ENCODE measurements around the gene PCDHA4.
"Not testable (repeated sequence)": the region's sequence is repeated elsewhere in the genome, so short reads cannot be mapped to it uniquely, and the experiment has no call there.

PCDHA4 gene

DNA sequence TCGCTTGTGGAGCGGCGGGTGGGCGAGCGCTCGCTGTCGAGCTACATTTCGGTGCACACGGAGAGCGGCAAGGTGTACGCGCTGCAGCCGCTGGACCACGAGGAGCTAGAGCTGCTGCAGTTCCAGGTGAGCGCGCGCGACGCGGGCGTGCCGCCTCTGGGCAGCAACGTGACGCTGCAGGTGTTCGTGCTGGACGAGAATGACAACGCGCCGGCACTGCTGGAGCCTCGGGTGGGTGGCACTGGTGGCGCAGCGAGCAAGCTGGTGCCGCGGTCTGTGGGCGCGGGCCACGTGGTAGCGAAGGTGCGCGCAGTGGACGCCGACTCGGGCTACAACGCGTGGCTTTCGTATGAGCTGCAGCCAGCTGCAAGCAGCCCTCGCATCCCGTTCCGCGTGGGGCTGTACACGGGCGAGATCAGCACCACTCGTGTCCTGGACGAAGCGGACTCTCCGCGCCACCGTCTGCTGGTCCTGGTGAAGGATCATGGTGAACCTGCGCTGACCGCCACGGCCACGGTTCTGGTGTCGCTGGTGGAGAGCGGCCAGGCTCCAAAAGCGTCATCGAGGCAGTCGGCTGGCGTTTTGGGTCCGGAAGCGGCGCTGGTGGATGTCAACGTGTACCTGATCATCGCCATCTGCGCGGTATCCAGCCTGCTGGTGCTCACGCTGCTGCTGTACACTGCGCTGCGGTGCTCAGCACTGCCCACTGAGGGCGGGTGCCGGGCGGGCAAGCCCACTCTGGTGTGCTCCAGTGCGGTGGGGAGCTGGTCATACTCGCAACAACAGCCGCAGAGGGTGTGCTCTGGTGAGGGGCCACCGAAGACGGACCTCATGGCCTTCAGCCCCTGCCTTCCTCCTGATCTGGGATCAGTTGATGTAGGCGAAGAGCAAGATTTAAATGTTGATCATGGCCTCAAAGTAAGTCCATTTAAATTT lies 36.2 kb downstream of the PCDHA4 start:
- CTCF ChIA-PET = no interaction called here
- POLR2A ChIA-PET = no interaction called here
- TF ChIP-seq L3MBTL2 (conservative IDR thresholded peaks at IDR 0.05) (no peak), NFRKB (IDR thresholded peaks at IDR 0.05) (no peak), FOXK2 (IDR thresholded peaks at IDR 0.05) (no peak), BHLHE40 (IDR thresholded peaks at IDR 0.05; ENCODE audit: borderline replicate concordance) (no peak), HDGF (IDR thresholded peaks at IDR 0.05; ENCODE audit: borderline replicate concordance) (no peak), FOXA1 (IDR thresholded peaks at IDR 0.05) (no peak), TARDBP (IDR thresholded peaks at IDR 0.05) (no peak), CTBP1 (IDR thresholded peaks at IDR 0.05; ENCODE audit: borderline replicate concordance) (no peak), LEF1 (IDR thresholded peaks at IDR 0.05; ENCODE audit: borderline replicate concordance) (no peak)
- DNase-seq (ENCODE audit: extremely low spot score) = no peak

DNA sequence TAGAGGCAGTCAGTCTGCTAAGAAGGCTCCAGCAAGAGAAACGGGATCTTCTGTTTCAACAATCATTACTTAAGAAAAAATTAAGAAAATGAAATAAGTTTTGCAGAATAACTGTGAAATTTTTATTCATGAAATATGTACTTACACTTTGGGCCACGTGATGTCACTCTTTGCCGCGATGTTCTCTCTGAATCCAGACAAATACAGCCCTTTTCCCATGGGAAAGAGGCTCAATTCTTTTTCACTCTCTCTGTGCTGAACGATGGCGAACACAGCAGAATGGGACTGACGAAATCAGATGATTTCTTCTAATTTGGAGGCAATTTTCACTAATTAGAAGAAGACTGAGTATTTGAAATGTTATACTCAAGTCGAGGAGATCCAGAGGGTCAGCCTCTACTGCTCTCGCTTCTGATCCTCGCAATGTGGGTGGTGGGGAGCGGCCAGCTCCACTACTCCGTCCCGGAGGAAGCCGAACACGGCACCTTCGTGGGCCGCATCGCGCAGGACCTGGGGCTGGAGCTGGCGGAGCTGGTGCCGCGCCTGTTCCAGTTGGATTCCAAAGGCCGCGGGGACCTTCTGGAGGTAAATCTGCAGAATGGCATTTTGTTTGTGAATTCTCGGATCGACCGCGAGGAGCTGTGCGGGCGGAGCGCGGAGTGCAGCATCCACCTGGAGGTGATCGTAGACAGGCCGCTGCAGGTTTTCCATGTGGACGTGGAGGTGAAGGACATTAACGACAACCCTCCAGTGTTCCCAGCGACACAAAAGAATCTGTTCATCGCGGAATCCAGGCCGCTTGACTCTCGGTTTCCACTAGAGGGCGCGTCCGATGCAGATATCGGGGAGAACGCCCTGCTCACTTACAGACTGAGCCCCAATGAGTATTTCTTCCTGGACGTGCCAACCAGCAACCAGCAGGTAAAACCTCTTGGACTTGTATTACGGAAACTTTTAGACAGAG lies 41.6 kb downstream of the PCDHA4 start, which contains the start of gene PCDHA9:
PCDHA9 (plus strand) TSS at position 244 of the 964 bp plus-strand sequence; CDS start at position 358, 114 bp downstream.
- POLR2A ChIA-PET; DNase-seq (ENCODE audit: extremely low spot score); CTCF ChIA-PET: not testable (repeated sequence)

DNA sequence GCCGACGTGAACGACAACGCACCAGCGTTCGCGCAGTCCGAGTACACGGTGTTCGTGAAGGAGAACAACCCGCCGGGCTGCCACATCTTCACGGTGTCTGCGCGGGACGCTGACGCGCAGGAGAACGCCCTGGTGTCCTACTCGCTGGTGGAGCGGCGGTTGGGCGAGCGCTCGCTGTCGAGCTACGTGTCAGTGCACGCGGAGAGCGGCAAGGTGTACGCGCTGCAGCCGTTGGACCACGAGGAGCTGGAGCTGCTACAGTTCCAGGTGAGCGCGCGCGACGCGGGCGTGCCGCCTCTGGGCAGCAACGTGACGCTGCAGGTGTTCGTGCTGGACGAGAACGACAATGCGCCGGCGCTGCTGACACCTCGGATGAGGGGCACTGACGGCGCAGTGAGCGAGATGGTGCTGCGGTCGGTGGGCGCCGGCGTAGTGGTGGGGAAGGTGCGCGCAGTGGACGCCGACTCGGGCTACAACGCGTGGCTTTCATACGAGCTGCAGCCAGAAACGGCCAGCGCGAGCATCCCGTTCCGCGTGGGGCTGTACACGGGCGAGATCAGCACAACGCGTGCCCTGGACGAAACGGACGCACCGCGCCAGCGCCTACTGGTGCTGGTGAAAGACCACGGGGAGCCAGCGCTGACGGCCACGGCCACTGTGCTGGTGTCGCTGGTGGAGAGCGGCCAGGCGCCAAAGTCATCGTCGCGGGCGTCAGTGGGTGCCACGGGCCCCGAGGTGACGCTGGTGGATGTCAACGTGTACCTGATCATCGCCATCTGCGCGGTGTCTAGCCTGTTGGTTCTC lies 43.2 kb downstream of the PCDHA4 start:
- CTCF ChIA-PET = interaction anchor here (0.6 kb wide), 1 partner anchor 188 kb away, joined by 3 read pairs; no protein-coding TSS in a partner anchor
- DNase-seq (ENCODE audit: extremely low spot score); POLR2A ChIA-PET: not testable (repeated sequence)

DNA sequence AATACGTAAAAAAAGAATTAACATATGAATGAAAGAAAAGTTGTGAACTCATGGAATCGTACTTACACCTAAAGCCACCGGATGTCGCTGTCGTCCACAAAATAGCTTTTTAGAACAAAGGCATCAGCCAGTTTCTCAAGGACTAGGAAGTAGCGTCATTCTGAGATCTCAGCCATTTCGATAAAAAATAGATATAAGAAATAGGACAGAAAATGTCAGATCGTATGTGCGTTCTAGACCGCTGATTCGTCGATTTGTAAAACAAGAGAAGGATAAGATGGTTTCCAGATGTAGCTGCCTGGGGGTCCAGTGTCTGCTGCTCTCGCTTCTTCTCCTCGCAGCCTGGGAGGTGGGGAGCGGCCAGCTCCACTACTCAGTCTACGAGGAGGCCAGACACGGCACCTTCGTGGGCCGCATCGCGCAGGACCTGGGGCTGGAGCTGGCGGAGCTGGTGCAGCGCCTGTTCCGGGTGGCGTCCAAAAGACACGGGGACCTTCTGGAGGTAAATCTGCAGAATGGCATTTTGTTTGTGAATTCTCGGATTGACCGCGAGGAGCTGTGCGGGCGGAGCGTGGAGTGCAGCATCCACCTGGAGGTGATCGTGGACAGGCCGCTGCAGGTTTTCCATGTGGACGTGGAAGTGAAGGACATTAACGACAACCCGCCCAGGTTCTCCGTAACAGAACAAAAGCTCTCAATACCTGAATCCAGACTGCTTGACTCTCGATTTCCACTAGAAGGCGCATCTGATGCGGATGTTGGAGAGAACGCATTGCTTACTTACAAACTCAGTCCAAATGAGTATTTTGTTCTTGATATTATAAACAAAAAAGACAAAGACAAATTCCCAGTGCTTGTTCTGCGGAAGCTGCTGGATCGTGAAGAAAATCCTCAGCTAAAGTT lies 49.2 kb downstream of the PCDHA4 start, which contains the start of gene PCDHA10:
PCDHA10 (plus strand) TSS at position 126 of the 903 bp plus-strand sequence; CDS start at position 278, 152 bp downstream.
- TF ChIP-seq, protein P1, sequence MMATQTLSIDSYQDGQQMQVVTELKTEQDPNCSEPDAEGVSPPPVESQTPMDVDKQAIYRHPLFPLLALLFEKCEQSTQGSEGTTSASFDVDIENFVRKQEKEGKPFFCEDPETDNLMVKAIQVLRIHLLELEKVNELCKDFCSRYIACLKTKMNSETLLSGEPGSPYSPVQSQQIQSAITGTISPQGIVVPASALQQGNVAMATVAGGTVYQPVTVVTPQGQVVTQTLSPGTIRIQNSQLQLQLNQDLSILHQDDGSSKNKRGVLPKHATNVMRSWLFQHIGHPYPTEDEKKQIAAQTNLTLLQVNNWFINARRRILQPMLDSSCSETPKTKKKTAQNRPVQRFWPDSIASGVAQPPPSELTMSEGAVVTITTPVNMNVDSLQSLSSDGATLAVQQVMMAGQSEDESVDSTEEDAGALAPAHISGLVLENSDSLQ (IDR thresholded peaks at IDR 0.05) = no peak
- TF ChIP-seq NFRKB (IDR thresholded peaks at IDR 0.05) = no peak
- no peak for TF ChIP-seq SUZ12 (IDR thresholded peaks at IDR 0.05)
- DNase-seq (ENCODE audit: extremely low spot score) = peak; percentile 14
- CTCF ChIA-PET = interaction anchor here (0.7 to 2.2 kb wide), 7 partner anchors 9 to 185 kb away, joined by 3 to 26 read pairs (median 4); partner anchors contain the start of gene PCDHA11

DNA sequence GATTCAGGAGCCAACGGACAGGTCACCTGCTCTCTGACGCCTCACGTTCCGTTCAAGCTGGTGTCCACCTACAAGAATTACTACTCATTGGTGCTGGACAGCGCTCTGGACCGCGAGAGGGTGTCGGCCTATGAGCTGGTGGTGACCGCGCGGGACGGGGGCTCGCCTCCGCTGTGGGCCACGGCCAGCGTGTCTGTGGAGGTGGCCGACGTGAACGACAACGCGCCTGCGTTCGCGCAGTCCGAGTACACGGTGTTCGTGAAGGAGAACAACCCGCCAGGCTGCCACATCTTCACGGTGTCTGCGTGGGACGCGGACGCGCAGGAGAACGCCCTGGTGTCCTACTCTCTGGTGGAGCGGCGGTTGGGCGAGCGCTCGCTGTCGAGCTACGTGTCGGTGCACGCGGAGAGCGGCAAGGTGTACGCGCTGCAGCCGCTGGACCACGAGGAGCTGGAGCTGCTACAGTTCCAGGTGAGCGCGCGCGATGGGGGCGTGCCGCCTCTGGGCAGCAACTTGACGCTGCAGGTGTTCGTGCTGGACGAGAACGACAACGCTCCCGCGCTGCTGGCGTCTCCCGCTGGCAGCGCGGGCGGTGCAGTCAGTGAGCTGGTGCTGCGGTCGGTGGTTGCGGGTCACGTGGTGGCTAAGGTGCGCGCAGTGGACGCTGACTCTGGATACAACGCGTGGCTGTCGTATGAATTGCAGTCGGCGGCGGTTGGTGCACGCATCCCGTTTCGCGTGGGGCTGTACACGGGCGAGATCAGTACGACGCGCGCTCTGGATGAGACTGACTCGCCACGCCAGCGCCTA lies 50.5 kb downstream of the PCDHA4 start:
- TF ChIP-seq ELF4 (IDR thresholded peaks at IDR 0.05) = no peak
- TF ChIP-seq L3MBTL2 (conservative IDR thresholded peaks at IDR 0.05) = no peak
- TF ChIP-seq, protein P1 (IDR thresholded peaks at IDR 0.05) = no peak
- no peak for TF ChIP-seq SP1 (IDR thresholded peaks at IDR 0.05)
- CTCF ChIA-PET = interaction anchor here (1.8 to 2.0 kb wide), 2 partner anchors 8 to 183 kb away, joined by 7 to 26 read pairs; no protein-coding TSS in a partner anchor
- DNase-seq (ENCODE audit: extremely low spot score) = no peak
- POLR2A ChIA-PET = no interaction called here

More for the DNA sequence above, 49.2 kb downstream of the PCDHA4 start, which contains the start of gene PCDHA10:
- POLR2A ChIA-PET = interaction anchor here (1.8 kb wide), 1 partner anchor 185 kb away, joined by 9 read pairs; no protein-coding TSS in a partner anchor

DNA sequence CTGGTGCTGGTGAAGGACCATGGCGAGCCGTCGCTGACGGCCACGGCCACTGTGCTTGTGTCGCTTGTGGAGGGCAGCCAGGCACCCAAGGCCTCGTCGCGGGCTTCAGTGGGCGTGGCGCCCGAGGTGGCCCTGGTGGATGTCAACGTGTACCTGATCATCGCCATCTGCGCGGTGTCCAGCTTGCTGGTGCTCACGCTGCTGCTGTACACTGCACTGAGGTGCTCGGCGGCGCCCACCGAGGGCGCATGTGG lies 51.0 kb downstream of the PCDHA4 start:
- no peak for DNase-seq (ENCODE audit: extremely low spot score)
- TF ChIP-seq FOXA1 (IDR thresholded peaks at IDR 0.05) = no peak
- TF ChIP-seq ELF4 (IDR thresholded peaks at IDR 0.05) = no peak
- no peak for TF ChIP-seq FOXM1 (IDR thresholded peaks at IDR 0.05; ENCODE audit: borderline replicate concordance)
- TF ChIP-seq ARNT (IDR thresholded peaks at IDR 0.05) = no peak
- TF ChIP-seq CTBP1 (IDR thresholded peaks at IDR 0.05; ENCODE audit: borderline replicate concordance) = no peak
- no peak for TF ChIP-seq SP1 (IDR thresholded peaks at IDR 0.05)
- TF ChIP-seq SUZ12 (IDR thresholded peaks at IDR 0.05) = no peak
- no peak for TF ChIP-seq NFRKB (IDR thresholded peaks at IDR 0.05)
- ChIA-PET POLR2A (no interaction called here), CTCF (no interaction called here)
